HFF-Myc (cell line): Measurements from ENCODE around the gene SLC34A2.

Experiments
- DNase-seq: peaks from one replicate; pipeline ENCODE4 v3.0.0-alpha.2; 2011; ENCODE audit warnings: low read depth; ENCODE audit errors: extremely low read depth
- H3K4me3 ChIP-seq: replicated peaks from 2 replicates; pipeline ENCODE4 v1.5.1; 2011; ENCODE audit warnings: low read depth, mild to moderate bottlenecking, control low read depth, low read length
- TF ChIP-seq, protein P1 (sequence below): IDR thresholded peaks from 2 replicates; pipeline ENCODE4 v1.5.1; 2012; ENCODE audit warnings: mild to moderate bottlenecking, low read depth, low read length, control low read depth; ENCODE audit errors: missing control alignments

Gene SLC34A2

GRCh38 chr4:25638806-25639205 is 16.8 kb upstream of the SLC34A2 start:
- no peak for DNase-seq
- no peak overlapping the region for H3K4me3 ChIP-seq
- TF ChIP-seq, protein P1, sequence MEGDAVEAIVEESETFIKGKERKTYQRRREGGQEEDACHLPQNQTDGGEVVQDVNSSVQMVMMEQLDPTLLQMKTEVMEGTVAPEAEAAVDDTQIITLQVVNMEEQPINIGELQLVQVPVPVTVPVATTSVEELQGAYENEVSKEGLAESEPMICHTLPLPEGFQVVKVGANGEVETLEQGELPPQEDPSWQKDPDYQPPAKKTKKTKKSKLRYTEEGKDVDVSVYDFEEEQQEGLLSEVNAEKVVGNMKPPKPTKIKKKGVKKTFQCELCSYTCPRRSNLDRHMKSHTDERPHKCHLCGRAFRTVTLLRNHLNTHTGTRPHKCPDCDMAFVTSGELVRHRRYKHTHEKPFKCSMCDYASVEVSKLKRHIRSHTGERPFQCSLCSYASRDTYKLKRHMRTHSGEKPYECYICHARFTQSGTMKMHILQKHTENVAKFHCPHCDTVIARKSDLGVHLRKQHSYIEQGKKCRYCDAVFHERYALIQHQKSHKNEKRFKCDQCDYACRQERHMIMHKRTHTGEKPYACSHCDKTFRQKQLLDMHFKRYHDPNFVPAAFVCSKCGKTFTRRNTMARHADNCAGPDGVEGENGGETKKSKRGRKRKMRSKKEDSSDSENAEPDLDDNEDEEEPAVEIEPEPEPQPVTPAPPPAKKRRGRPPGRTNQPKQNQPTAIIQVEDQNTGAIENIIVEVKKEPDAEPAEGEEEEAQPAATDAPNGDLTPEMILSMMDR = no peak

DNA sequence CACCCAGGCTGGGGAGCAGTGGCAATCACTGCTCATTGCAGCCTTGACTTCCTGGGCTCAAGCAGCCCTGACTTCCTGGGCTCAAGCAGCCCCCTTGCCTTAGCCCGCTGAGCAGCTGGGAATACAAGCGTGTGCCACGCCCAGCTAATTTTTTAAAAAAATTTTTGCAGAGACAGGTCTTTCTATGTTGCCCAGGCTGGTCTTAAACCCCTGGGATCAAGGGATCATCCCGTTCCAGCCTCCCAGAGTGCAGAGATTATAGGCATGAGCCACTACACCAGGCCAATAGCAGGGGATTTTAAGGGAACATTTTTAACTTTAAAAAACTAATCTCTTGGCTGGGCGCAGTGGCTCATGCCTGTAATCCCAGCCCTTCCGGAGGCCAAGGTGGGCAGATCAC is 5.3 kb upstream of the SLC34A2 start:
- TF ChIP-seq, protein P1 = no peak
- H3K4me3 ChIP-seq = no peak overlapping the region
- DNase-seq = no peak

- no peak for DNase-seq
- no peak overlapping the region for H3K4me3 ChIP-seq
- TF ChIP-seq, protein P1 = no peak
Observed at GRCh38 chr4:25651682-25652081, 4.0 kb upstream of the SLC34A2 start.

- DNase-seq = no peak
- no peak overlapping the region for H3K4me3 ChIP-seq
- TF ChIP-seq, protein P1 = no peak
Observed at GRCh38 chr4:25654031-25654970, 1.4 kb upstream of the SLC34A2 start.

- H3K4me3 ChIP-seq = no peak overlapping the region
- no peak for DNase-seq
- TF ChIP-seq, protein P1 = no peak
Observed at GRCh38 chr4:25656031-25656430, 380 bp downstream of the SLC34A2 start.

DNA sequence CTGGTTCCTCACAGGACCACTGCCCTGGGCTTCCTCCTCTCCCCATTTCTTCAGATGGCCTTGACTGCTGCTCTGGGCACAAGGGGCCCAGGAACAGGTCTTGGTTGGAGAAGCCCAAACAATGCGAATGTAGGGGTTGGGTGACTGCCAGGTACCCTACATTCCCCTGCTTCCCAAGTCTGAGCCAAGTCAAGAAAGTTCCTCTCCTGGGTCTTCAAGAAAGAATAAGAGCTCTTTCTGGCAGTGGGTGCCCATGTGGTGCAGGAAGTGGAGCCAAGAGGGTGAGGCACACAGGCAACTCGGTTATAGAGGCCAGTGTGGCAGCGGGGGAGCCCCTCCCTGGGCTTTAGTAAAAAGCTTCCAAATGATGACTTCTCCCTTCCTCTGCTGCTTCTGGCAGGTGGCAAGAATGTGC is 2.7 kb downstream of the SLC34A2 start:
- H3K4me3 ChIP-seq = no peak overlapping the region
- no peak for DNase-seq
- TF ChIP-seq, protein P1 = no peak
